Stimulated activated CD4-positive, alpha-beta T cell treated with anti-CD3 and anti-CD28 coated beads, Interleukin-15, amount 100 ng/mL, for 1 hour (primary cell): ENCODE results near the gene UBE2U.
"Not testable (repeated sequence)": the region's sequence is repeated elsewhere in the genome, so short reads cannot be mapped to it uniquely, and the experiment has no call there.

ENCODE experiments used
- DNase-seq, 2 donors: peaks; one replicate each; pipeline ENCODE4 v3.0.0-alpha.2; 2020; ENCODE audit warnings: low read depth in 1 of 2, low spot score in 1 of 2

Gene UBE2U

DNA sequence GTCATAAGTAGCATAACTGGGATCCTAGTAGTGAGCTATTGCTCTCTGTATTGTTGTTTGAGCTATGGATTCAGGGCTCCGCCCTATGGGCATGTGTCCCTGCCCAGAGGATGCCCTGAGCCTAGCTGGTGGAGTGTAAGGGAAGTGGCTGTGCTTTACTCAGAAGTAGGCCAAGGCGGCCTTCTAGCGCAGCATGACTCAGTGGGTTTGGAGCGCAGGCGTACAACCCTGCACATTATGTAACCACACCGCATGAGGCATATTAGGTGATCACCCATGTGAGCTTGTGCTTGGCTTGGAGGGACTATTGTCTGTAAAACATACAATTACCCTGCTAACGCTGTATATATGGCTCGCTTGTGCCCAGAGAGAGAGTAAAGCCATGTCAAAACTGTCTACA lies 11.1 kb upstream of the UBE2U start:
- DNase-seq = no peak

DNA sequence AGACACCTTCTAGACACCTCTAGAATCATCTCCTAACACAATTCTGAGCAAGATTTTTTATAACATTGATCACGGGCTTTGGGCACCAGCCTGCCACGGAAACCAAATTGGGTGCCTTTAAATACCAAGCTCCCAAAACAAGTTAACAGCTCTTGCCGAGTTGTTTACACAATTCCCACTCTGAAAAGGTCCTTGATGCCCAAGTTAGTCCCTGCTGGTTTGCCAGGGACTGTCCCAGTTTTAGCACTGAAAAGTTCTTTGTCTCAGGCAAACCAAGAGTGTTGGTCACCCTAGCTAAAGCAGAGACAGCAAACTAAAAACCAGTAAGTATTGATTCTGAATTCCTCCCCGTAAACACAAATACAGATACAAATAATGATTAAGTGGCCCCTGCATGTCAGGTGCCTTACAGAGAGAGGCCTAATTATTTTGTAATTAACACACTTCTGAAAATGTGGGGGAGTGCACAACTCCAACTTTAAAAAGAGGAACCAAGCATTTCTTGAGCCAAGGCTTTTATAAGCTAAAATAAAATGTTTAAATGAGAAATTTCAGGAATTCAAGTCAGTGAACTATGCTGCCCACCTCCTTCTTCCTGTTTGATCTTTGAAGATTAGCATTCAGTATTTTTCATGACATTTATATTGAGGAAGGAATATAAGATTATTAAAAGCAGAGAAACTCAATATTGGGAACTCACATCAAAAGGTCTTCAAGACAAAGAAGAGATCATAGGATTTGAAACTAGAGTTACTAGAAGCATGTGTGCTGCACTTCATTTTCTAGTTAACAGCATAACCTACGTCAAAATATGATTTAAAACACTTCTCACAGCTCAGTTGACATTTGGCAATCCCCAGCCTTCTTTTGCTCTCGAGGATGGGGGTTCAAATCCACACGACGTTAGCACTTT lies 9.0 kb upstream of the UBE2U start:
- DNase-seq = no peak

DNA sequence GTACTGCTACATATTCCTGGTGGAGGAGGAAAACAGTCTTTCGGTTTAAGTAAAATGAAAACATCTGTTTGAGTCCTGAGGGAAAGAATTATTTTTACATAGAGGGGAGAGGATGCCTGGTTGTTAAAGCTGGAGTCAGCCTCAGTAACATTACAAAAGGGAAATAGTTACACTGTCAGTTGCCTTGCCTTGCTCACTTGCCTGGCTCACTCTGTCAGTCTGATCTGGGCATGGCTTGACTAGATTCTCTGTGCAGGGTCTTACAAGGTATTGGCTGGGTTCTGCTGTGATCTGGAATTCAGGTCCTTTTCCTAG lies 8.4 kb upstream of the UBE2U start:
- no peak for DNase-seq

DNA sequence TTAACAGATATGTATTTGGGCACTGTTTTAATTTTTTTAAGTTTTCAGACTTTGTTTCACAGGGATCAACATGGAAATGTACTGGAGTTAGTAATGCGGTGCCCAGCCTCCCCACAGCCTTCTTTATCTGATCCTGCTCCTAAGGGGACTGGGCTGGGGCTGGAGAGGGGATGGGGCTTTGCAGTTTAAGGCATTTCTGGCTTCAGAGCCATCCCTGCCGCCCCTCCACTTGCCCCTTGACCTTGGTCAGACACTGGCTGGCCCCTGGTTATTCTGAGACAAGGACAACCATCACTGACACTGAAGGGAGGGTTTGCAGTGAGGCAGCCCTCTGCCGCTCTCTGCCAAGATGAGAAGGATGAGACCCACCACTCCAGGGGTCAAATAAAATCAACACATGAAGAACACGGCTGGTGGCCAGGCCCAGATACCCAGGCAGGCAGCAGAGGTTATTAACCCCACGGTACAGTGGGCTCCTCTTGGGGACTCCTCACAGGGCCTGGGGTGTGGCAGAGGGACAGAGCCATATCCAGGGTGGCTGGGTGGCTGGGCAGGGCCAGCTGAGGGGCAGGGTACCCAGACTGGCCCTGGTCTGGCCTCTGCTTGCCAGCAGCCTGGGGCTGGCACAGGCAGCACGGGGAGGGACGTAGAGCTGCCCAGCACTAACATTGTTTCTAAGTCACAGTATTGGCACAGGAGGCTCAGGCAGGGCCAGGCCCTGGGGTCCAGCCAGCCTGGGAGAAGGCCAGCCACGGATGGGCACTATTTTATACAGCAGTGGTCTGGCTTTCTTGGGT lies 7.2 kb upstream of the UBE2U start:
- DNase-seq = no peak

- no peak for DNase-seq
These were observed 6.3 kb upstream of the UBE2U start for GRCh38 chr1:64197076-64197475.

DNA sequence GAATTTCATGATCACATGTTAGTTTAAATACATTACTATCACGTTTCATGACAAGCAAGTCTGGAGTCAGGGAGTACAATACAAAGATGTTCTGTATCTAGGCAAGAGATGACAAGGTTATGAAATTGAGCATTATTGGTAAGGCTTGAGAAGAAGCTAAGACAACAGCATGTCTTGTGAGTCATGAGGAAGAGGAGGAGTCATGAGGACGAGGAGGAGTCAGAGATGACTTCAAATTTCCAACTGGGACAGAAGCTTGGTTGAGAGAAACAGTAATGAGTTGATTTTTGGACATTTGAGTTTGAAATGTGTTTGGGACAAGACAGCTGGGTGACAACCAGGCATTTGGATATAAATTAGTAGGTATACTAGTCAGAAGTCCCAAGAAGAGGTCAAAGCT lies 4.3 kb upstream of the UBE2U start:
- DNase-seq = no peak

DNA sequence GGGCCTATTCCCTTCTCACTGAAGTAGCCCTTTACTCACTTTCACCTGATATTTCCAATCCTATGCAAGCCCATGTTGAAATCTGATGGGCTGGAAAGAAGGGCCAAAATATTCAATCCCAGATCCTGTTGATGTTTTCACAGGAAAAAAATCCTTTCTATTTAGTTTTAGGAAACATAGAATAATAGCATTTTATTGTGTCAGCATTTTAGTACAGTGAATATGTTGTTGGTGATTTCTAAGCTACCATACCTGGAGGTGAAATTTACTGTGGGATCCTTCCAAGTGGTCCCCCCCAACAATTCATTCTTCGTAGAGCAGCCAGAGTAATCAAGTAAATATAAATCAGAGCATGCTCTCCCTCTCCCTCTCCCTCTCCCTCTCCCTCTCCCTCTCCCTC lies 3.4 kb upstream of the UBE2U start:
- DNase-seq = no peak

DNA sequence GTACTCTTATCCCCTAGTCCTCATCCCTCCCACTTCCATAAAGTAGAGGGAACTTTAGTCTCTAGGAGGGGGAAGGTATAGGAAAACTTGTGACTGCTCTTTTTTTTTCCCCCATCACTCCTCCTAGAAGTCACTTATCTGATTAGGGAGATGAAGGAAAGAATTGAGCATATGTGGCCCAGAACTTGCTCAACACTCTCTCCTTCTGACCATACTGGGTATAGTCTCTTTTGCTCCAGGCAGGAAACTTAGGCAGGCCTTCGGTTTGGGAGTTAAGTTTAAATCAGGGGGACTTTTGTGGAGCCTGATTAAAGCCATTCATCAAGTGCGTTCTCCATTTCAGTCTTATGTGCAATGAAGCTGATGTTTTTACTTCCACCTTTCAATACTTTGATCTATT lies 5.8 kb downstream of the UBE2U start:
- no peak for DNase-seq

DNA sequence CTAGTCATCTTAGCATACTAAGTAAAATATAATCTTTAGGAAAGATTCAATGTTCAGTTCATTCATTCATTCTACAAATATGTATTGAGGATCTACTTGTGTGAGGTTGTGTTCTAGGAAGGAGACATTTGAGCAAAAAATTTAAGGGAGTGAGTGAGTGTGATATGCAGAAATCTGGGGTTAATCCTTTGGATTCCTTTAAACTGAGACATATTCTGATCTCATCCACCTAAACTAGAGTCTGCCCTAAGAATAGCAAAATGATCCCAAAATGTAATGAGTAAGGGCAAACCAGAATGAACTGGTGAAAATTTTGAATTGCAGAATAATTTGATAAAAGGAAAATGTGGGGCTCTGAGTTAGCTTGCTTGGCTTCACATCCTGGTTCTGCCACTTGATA lies 8.6 kb downstream of the UBE2U start:
- DNase-seq = no peak

DNA sequence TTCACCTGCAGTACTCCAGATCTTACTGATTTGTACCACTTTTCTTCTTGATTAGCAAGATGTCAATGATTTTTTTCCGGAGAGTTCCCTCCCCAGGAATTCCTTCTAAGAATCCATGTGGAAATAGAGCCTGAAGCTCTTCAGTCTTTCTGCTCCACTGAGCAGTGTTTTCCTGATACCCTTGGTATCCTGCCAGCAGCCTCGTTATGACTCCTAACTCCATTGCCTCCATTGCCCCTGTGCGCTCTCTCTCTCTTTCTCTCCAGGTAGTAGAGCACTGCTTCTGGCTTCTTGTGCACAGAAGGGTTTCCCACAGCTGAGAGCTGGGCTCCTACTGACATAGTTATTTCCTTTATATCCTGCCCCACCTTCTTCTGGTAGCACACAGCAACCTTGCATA lies 12.2 kb downstream of the UBE2U start:
- DNase-seq = no peak

DNA sequence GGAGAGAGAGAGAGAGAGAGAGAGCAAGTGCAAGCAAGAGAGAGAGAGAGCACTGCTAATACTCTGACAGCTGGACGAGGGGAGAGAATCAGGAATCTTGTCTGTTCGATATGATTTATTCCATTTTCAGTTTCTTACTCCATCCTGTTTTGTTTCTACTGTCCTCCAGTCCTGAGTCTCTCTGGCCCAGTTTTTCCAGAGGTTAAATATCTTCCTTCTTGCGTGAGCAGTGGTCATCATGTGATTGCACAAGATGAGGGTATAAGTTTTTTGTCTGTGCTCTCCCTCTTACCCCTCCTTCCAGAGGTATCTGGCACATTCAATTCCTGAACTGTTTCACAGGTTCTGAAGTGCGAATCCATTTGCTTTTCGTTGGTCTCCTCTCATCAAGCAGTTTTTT lies 16.8 kb downstream of the UBE2U start:
- DNase-seq = no peak

GRCh38 chr1:64223329-64224151 lies 20.1 kb downstream of the UBE2U start:
- no peak for DNase-seq

DNA sequence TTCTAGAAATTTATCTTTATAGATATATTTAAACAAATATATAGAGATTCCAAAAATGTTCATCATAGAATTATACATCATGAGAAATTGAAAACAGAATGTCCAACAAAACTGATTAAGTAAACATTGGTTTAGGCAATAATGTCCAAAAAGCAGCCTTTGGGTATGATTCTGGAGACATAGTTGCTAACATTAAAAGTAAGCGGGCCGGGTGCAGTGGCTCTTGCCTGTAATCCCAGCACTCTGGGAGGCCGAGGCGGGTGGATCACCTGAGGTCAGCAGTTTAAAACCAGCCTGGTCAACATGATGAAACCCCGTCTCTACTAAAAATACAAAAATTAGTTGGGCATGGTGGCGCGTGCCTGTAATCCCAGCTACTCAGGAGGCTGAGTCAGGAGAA lies 20.8 kb downstream of the UBE2U start:
- DNase-seq = not testable (repeated sequence)

DNA sequence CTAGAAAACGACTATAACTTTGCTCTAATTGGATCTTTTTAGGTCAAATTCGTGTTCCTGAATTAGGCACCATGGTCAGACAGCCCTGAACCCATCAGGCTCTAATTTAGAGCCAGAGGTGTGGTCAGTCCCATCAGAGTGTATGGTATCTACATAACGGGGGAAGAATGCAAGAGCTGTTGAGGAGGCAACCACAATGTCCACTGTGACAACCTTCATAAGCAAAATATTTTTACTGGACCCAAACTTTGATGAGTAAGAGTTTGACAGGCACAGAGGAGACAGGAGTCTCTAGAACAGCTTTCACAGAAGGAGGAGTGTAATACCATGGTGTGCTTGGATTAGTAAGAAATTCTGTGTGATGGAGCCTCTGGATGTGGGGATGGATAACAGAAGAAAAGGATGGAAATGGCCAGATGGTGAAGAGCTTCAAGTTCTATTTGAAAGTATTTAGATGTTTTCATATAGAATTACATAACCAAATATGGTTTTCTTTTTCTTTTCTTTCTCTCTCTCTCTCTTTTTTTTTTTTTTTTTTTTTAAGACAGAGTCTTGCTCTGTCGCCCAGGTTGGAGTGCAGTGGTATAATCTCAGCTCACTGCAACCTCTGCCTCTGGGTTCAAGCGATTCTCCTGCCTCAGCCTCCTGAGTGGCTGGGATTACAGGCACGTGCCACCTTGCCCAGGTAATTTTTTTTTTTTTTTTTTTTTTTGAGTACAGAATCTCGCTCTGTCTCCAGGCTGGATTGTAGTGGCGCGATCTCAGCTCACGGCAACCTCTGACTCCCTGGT lies 24.9 kb downstream of the UBE2U start:
- DNase-seq = no peak

DNA sequence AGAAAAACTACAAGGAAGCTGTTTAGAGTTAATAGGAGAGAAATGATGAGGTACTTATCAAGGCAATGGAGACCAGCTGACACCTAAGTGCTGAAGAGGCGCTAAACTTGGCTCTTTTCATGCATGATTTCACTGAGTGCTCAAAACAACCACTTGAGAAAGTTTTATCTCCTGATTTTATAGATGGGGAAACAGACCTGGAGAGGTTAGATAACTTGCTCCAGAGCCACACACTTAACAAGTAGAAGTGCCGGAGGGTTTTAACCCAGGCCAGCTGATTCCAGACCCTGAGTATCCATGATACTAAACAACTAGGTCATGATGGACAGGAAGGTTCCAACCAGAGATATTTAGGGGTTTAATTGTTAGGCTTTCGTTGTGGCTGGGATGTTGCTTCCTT lies 25.9 kb downstream of the UBE2U start:
- DNase-seq = no peak

- no peak for DNase-seq
These were observed 27.7 kb downstream of the UBE2U start for GRCh38 chr1:64231153-64231552.

DNA sequence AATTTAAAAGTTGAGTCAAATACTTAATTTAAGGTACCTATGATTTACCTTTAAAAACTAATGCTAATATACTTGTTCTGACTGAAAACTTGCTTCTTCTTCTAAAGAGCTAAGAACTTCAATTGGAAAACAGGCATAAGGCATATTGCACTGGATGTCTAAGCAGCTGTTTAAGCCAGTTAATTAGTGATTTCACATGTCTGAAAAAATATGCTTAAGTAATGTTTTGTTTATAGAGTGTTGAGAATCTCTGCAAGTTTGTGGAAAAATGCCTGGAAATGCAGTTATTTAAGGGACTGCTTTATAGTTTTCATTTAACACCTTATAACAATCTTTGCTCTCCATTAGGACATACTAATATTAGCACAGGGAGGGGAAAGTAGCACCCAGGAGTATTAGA lies 28.2 kb downstream of the UBE2U start:
- no peak for DNase-seq

DNA sequence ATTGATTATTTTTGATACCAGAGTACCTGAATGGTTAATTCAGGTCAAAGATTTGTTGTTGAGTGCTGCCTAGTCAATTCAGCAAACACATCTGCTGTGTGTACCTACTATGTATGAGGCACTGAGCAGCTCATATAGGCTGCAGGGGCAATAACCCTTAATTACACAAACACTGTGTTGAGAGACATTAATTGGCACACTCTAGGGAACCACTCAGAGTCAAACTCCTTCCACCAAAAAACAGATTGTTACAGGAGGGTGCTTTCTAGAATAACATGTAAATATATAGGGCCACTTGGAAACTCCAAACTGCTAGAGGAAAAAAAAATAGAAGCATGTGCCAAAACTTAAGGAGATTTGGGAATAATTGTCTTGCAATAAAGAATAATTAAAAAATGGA lies 31.3 kb downstream of the UBE2U start:
- no peak for DNase-seq

DNA sequence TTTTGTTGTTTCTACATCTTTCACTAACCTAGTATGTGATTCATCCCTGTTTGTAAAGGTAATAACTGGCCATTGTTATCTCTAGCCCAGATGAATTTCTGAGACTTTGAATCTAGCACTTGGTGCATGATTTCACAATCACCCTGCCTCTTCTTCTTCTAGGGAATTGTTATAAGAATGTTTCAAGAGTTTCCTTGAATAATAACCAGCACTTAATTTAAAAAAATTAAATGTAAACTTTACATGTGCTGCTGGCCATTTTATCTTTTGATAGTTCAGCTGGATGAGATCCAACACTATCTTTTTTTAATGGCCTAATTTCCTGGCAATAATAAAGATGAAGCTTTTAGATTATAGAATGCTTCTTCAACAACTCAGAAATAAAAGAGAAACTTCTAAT lies 31.8 kb downstream of the UBE2U start:
- DNase-seq = no peak

- DNase-seq = no peak
These were observed 32.5 kb downstream of the UBE2U start for GRCh38 chr1:64235910-64236309.

DNA sequence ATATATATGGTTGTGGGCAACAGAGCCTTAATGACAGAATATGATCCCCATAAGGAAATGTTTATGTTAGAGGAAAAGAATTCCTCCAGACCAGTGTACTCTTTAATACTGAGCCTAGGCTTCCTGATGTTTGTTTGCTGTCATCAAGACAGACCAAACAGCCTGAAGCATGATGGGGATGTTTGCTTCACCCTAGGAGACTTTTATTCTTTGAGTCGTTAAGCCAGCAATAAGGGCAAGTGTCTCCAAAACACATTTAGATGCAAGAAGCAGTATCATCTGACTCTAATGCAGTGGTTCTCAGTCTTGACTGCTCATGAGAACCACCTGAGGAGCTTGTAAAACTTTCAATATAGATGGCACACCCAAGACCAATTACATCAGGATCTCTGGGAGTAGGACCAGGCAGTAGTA lies 33.1 kb downstream of the UBE2U start:
- DNase-seq = no peak
